Measurements from ENCODE around the gene KCNJ10.

Gene KCNJ10

DNA sequence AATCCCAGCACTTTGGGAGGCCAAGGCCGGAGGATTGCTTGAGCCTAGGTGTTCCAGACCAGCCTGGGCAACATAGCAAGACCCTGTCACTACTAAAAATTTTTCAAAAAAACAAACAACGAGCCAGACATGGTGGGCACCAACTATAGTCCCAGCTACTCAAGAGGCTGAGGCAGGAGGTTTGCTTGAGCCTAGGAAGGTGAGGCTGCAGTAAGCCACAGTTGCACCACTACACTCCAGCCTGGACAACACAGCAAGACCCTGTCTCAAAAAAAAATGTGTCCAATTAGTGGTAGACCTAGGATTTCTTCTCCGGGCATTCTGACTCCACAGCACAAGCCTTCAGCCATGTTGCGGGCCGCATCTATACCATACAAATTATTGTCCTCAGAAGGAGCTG lies 35.2 kb upstream of the KCNJ10 start:
- DNase-seq = no peak
- TF ChIP-seq POLR2A (IDR thresholded peaks at IDR 0.05; ENCODE audit: low read length) (no peak), GATA1 (IDR thresholded peaks at IDR 0.05; ENCODE audit: low read depth, low read length) (no peak)

DNA sequence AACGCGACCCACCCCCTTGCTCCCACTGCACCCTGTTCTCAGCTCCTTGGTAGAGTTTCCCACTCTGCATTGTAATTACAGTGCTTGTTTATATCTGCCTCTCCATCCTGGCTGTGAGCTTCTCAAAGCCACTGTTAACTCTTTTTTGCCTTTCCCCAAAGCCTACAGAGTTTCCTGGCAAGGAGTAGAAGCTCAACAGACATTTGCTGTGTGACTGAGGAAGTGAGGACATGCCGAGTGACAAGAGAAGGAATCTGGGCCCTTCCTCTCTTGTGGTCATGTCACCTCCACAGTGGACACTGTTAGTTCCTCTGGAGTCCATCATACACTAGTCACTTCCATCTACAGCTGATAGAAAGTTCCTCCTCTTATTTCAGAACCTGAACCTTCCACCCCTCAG lies 34.5 kb upstream of the KCNJ10 start:
- no peak for DNase-seq
- TF ChIP-seq GATA1 (IDR thresholded peaks at IDR 0.05; ENCODE audit: low read depth, low read length) (no peak), POLR2A (IDR thresholded peaks at IDR 0.05; ENCODE audit: low read length) (no peak)

GRCh38 chr1:160103658-160104408 lies 33.9 kb upstream of the KCNJ10 start:
- DNase-seq = no peak
- TF ChIP-seq GATA1 (IDR thresholded peaks at IDR 0.05; ENCODE audit: low read depth, low read length) (no peak), POLR2A (IDR thresholded peaks at IDR 0.05; ENCODE audit: low read length) (no peak)

- no peak for DNase-seq
Observed at GRCh38 chr1:160101717-160102522, 32.0 kb upstream of the KCNJ10 start.

GRCh38 chr1:160101037-160101716 lies 31.2 kb upstream of the KCNJ10 start:
- TF ChIP-seq GATA1 (IDR thresholded peaks at IDR 0.05; ENCODE audit: low read depth, low read length) (no peak), POLR2A (IDR thresholded peaks at IDR 0.05; ENCODE audit: low read length) (no peak)
- peak; percentile 79 for DNase-seq

More at GRCh38 chr1:160101717-160102522, 32.0 kb upstream of the KCNJ10 start:
- TF ChIP-seq POLR2A (IDR thresholded peaks at IDR 0.05; ENCODE audit: low read length) (no peak), GATA1 (IDR thresholded peaks at IDR 0.05; ENCODE audit: low read depth, low read length) (no peak)

DNA sequence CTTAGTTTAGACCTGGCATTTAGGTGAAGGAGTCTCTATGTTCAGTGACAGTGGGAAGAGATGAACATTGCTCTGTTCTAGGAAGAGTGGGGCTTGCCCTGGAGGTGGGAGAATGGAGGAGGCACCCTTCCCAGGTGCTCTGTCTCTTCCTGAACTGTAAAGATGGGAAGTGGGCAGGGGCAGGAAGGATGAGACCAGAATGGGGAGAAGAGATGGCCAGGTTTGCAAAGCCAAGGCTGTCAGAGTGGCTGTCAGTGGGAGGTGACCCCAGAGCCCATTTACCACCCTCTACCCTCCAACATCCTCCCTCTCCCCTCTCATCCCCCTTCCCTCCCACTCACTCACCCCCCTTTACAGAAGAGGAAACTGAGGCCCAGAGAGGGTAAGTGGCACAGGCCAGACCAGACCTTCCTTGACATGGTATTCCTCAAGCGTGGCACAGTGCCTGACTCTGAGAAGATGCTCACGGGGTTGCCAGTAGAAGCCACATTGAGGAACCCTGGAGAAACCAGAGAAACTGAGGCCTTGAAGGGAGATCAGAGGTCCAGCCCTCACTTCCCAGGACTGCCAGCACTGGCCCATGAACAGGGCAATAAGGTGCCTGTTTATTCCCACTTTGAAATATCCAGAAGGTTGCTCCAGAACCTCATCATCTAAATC lies 29.9 kb upstream of the KCNJ10 start:
- DNase-seq = no peak
- TF ChIP-seq GATA1 (IDR thresholded peaks at IDR 0.05; ENCODE audit: low read depth, low read length) = no peak
- no peak for TF ChIP-seq POLR2A (IDR thresholded peaks at IDR 0.05; ENCODE audit: low read length)

DNA sequence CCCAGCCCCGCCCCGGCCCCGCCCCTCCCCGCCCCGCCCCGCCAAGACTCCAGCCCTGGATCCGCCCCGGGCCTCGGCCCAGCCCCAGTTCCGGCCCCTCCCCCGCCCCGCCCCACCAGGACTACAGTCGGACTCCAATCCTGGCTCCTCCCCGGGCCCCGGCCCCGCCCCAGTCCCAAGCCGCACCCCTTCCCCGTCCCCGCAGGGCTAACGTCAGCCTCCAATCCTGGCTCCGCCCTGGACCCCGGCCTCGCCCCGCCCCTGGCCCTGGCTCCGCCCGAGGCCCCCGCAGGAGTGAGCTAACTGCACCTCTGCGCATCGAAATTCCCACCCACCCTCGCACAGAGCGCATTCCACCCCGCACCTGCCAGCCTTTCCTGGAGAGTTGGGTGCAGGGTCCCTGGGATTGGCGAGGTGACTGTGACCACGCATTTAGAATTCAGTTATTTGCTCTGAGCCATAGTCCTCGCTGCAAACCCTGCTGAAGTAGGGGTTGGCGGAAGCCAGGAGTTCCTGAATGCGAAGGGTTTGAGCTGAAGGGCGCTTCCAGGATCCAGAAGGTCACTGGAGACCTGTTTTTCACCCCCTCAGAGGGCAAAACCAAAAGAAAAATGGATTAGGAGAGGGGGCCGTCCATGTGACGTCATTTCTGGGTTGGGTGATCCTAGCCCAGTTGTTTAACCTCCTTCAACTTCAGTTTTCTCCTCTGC lies 29.0 kb upstream of the KCNJ10 start:
- DNase-seq = peak; percentile 90 to 91
- TF ChIP-seq GATA1 (IDR thresholded peaks at IDR 0.05; ENCODE audit: low read depth, low read length) = no peak
- TF ChIP-seq POLR2A (IDR thresholded peaks at IDR 0.05; ENCODE audit: low read length) = no peak

- DNase-seq = peak; percentile 84 to 86
- no peak for TF ChIP-seq GATA1 (IDR thresholded peaks at IDR 0.05; ENCODE audit: low read depth, low read length)
Observed at GRCh38 chr1:160097911-160098851, 28.2 kb upstream of the KCNJ10 start, which contains the start of gene IGSF8. IGSF8 (minus strand) TSS chr1:160098619; CDS start chr1:160098472, 147 bp downstream.

DNA sequence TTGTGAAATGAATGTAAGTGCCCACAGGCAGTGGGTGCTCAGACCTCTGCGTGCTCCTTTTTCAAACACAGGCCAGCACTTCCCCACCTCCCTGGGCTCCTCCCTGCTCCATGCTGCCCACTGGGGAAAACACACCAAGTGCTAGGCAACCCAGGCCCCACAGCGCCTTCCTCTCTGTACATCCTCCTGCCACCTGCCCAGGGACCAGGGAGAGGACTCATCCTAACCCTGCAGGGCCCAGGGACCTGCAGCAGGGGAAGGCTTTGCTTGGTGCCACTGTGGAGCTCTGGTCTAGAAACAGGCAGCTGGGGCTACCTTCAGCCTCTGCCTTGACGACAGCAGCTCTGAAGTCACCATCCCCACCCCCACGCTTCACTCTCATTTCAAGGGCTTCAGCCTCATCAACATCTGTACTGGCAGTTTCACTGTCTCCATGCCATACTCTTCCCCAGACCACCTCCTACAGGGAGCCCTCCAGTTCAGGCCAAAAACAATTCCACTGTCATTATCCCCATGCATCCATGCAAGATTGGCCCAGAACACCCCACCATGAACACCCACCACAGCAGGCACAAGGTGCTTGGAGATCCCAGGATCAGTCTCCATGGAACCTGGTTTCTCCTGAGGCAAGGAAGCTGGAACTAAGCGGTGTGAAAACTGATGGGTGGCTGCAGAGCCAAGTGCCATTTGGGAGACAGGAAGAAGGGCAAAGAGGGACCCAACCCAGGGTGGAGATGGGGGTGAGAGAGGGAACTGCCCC lies 27.4 kb upstream of the KCNJ10 start:
- no peak for DNase-seq
- TF ChIP-seq POLR2A (IDR thresholded peaks at IDR 0.05; ENCODE audit: low read length) (no peak), GATA1 (IDR thresholded peaks at IDR 0.05; ENCODE audit: low read depth, low read length) (no peak)

- DNase-seq = peak in 1 of 2 experiments; percentile 14
- TF ChIP-seq GATA1 (IDR thresholded peaks at IDR 0.05; ENCODE audit: low read depth, low read length) = no peak
- no peak for TF ChIP-seq POLR2A (IDR thresholded peaks at IDR 0.05; ENCODE audit: low read length)
Observed at GRCh38 chr1:160096274-160097116, 26.5 kb upstream of the KCNJ10 start.
